GM15510 (cell line): ENCODE results near the gene TREH.

Experiments used
- POLR2A ChIP-seq: IDR thresholded peaks from 3 replicates; pipeline ENCODE4 v1.6.1; 2011; ENCODE audit warnings: borderline replicate concordance; ENCODE audit not compliant: insufficient read length; ENCODE audit errors: extremely low read depth

TREH gene

GRCh38 chr11:118640332-118641154, 38.9 kb downstream of the TREH start:
- no peak for TF ChIP-seq POLR2A

DNA sequence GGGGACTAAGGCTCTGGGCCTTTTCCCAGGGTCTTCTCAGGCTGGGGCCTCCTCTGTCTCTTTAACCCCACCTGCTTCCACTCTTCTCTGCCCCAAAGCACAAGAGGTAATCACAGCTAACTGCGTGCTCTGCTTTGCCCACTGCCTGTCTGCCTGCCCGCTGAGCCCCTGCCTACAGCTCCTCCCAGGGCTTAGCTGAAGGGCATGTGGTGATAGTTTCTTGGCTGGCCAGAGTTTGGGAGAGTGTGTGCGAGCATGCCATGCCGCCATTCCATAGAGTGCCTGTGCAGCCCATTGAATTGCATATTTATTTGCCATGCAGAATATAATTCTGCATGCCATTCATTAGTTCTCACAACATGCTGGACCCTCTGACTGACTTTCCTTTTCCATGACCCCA, 39.6 kb downstream of the TREH start:
- no peak for TF ChIP-seq POLR2A

- TF ChIP-seq POLR2A = no peak
These were observed 40.7 kb downstream of the TREH start for GRCh38 chr11:118638726-118639125.

DNA sequence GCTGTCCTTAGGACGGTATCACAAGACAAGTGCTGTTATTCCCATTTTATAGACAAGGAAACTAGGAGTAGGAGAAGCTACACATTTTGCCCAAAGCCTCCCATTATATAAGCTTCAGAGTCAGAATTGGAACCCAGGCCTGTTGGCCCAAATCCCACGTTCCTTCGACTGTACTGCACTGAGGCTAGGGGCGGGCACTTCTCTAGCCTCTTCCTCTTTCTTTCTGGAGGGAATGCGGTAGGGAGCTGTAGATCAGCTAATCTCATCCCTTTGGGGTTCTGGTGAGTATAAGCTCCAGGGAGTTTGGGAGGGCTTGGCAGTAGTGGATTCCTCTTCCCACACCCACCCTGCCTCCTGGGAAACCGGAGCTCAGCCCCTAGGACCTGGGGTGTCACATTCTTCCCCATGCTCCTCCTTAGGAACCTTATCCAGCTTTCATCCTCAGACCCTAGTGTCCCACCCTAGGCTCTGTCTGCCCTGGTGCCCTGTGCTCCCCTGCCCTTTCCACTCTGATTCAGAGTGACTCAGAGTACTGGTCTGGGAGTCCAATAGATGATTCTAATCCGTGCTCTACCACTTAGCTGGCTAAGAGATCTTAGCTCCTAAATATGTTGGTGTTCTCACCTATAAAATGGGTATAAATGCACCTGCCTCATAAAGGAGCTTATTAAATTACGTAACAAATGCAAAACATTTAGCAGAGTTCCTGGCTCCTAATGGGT, 42.7 kb downstream of the TREH start:
- TF ChIP-seq POLR2A = no peak

DNA sequence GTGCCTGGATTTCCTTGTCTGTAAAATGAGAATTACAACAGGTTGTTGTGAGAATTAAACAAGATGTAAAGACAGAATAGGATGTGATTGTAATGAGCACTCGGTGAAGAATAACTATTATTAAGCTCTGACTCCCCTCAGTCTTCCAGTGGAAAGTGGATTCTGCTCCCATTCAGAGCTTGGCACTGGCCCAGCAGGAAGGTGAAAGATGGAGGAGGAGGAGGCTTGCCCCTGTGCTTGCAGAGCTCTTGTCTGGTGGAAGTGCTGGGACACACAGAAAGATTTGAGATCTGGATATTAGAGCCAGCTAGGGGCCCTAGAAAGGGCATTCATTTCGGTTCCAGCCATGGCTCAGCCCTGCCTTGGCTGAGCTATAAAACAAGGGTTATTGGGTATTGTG, 43.8 kb downstream of the TREH start:
- TF ChIP-seq POLR2A = no peak

DNA sequence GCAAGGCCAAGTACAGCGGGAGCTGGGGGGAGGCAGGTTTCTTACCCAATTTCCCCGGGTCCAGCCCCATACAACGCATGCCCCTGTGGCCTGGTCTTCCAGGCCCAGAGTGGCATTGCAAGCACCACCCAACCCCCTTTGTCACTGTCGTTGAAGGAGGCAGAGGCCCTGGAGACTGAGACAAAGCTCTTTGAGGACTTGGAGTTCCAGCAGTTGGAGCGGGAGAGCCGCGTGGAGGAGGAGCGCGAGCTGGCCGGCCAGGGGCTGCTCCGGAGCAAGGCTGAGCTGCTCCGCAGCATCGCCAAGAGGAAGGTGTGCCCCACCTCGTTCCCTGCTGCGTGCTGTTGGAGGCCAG, 44.2 kb downstream of the TREH start:
- TF ChIP-seq POLR2A = no peak

- TF ChIP-seq POLR2A = no peak
These were observed 44.8 kb downstream of the TREH start for GRCh38 chr11:118634431-118635236.

DNA sequence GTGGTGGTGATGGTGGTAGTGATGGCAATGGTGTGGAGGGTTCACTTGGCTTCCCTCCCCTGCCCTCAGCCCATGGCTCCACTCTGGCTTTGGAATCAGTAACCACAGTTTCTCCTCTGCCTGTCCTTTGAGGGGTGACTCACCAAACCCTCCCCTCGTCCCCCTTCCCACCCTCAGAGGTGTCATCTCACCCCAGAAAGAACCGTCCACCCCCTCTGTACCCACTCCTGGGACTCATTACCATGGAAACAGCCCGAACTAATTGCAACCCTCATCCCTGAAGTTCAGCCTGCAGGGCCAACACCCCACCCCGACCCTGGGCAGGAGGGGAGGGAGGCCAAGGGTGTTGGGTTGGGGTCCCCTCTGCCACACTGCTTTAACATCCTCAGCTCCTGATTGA, 45.5 kb downstream of the TREH start:
- no peak for TF ChIP-seq POLR2A

DNA sequence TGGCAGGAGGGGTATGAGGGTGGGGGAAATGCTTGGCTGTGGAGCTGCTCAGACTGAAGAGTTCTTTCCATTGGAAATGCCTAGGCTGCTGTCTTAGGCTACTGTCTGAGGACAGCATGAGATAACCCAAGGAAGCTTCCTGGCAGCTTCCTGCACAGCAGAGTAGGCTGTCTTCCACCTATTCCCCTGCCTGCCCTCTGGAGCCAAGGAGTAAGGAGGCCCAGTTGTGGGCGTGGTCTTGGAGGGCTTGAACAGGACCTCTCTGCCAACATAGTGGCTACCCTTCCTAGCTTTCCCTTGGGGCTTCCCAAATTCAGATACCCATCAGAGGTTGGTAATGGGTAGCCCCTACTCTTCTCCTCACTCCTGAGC, 46.1 kb downstream of the TREH start:
- no peak for TF ChIP-seq POLR2A

DNA sequence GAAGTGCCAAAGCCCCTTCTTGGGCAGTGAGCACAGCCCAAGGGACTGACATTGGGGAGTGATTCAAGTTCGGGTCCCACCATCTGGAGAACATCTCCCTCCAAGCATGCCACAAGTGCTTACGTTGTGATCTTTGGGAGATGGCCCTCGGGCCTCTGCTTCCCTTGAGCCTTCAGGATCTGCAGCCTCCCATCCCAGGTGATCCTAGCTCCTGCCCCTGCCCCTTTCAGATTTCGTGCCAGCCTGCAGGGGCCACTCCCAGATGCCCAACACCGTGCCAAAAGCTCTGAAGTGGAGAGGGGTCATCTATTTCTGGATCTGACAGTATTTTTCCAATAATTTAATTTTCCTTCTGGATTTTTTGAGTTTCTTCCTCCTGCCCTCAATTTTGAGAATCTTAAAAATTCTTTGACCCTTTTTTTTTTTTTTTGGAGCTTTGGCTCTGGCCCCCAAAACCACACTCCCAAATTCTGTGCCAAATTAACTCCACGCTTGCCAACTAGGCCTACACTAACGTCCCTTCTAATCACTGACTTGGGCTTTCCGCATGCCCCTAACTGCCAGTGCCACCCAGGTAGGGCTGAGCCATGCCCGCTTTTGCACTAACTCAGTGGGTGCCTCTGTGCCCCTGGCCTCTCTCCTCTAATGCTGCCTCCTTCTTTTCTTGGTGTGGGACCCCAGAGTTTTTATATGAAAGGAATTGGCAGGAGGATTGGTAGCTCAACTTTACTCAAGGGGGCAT, 46.7 kb downstream of the TREH start:
- TF ChIP-seq POLR2A = no peak

GRCh38 chr11:118631142-118631909, 48.1 kb downstream of the TREH start:
- TF ChIP-seq POLR2A = no peak

DNA sequence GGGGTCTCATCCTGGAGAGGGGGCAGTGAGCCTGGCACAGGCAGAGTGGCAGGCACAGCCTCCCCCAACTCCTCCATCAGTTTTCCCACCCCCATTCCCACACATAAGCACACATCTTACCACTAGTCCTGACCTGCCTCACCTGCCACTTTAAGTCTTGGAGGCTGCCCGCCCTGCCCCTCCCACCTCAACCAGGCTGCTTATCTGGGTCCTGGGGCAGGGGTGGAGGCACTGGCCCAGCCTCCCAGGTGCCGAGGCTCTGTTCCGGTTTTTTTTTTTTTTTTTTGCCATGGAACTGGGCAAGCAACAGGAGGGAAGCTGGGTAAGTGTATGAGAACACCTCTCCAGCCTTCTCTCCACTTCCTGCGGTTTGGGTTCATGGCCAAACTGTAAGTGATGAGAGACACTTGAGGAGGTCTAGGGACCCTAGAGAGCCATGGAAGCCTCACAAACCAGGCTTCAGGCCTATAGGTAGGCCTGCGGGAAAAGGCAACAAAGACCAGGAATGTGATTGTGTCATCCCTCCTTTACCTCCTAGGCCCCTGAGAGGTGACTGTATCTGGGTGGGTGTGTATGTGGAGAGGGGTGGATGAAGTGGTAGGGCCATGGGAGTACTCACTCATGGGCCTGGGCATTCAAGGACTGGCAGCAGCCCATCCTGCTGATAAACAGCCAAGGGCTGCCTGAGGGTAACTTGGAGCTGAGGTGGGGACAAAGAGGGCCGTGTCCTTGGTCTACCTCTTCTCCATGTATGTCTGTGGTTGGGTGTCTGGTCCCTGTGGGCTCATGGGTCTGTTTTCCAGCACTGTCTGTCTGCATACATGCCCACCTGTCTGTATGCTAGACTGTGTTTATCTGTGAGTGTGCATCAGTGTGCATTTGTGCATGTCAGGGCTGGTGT, 49.4 kb downstream of the TREH start:
- no peak for TF ChIP-seq POLR2A
